HTR-8/SVneo (cell line): ENCODE results near the gene DAND5.

Experiments used
- DNase-seq: peaks from one replicate; pipeline ENCODE4 v3.0.0; 2011; ENCODE audit warnings: low spot score, mixed read lengths; ENCODE audit not compliant: insufficient read length
- FAIRE-seq: peaks from 2 replicates; lab custom pipeline; 2011; peaks lifted over from hg19 to GRCh38; lab: Jason Lieb, UNC

The DAND5 gene

GRCh38 chr19:12969292-12969988 lies at the start of gene DAND5:
Gene DAND5, plus strand, starts transcription at chr19:12969576. Its CDS starts 85 bp downstream, at chr19:12969661.
- no peak for DNase-seq
- FAIRE-seq: no peak

DNA sequence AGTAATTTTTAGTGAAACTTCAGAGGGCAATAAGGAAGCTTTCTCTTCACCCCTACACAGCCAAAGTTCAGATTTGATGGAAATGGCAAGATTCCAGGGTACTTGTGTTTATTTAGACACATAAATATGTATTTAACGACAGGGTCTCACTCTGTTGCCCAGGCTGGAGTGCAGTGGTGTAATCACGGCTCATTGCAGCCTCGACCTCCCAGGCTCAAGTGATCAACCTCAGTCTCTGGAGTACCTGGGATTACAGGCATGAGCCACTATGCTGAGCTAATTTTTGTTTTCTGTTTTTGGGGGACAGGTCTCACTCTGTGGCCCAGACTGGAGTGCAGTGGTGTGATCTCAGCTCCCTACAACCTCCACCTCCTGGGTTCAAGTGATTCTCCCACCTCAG lies 48.3 kb upstream of the DAND5 start:
- FAIRE-seq: no peak
- no peak for DNase-seq

DNA sequence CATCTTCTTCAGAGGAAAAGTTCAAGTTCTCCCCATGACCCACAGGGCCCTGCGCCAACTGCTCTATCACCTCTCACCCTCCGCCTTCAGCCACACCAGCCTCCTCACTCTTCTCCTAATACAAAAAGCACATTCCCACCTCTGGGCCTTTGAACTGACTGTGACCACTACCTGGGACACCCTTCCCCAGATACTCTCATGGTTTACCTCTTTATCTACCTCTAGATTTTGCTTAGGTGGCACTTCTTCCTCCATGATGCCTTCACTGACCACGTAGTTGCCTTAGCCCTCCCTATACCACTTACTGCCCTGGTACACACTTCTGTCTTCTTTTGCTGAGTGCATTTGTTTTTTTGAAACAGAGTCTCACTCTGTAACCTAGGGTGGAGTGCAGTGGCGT lies 46.4 kb upstream of the DAND5 start:
- FAIRE-seq: no peak

DNA sequence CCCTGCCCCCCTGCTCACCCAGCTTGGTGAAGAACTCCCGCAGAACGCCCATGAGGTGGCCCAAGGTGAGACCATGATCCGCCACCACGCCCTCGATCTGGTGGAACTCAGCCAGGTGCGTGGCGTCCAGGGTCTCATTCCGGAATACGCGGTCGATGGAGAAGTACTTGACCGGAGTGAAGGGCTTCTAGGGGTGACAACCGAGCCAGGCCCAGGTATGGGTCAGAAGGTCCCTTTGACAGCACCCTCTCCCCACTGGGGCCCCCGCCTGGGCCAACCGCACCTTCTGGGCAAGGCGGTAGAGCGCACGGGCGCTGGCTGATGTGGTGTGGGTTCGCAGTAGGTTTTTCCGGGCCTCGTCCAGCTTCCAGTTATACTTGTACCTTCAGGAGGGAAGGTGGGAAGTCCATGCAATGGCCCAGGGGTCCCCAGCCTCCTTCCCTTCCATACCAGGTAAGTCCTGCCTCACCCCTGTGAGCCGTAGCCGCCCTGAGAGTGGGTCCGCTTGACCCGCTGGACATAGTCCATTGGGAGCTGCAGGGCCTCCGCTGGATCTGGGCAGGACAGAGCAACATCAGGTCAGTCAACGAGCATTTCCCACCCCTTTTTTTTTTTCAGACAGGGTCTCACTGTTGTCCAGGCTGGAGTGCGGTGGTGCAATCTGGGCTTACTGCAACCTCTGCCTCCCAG lies 44.6 kb upstream of the DAND5 start:
- DNase-seq (no peak), FAIRE-seq (no peak)

More for the DNA sequence above, 46.4 kb upstream of the DAND5 start:
- DNase-seq: no peak

DNA sequence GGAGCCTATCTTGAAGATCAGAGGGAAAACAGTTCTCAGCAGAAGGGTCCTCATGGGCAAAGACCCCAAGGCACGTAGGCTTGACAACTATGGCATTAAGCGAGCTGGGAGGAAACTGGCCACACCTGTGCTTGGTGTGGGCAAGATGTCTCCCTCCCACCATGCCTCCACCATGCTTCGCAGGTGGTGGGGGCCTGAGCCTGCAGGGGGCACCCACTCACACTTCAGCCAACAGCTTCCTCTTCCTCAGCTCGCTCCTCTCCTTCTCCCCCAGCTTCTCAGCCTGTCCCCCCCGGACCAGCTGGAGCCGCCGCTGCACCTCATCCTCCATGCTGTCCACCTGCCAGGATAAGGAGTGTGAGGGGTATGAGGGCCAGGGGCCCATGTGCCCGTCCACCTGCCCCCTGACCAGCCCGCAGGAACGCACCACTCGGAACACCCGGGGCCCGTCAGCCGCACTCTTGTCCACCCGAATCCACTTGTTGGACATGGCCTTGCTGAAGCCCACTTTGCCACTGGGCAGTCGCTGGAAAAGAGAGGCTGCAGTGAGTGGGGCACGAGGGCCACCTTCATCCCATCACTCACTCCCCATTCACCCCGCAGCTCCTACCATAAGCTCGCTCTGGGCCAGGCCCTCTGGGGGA lies 39.3 kb upstream of the DAND5 start:
- DNase-seq (no peak), FAIRE-seq (no peak)

DNA sequence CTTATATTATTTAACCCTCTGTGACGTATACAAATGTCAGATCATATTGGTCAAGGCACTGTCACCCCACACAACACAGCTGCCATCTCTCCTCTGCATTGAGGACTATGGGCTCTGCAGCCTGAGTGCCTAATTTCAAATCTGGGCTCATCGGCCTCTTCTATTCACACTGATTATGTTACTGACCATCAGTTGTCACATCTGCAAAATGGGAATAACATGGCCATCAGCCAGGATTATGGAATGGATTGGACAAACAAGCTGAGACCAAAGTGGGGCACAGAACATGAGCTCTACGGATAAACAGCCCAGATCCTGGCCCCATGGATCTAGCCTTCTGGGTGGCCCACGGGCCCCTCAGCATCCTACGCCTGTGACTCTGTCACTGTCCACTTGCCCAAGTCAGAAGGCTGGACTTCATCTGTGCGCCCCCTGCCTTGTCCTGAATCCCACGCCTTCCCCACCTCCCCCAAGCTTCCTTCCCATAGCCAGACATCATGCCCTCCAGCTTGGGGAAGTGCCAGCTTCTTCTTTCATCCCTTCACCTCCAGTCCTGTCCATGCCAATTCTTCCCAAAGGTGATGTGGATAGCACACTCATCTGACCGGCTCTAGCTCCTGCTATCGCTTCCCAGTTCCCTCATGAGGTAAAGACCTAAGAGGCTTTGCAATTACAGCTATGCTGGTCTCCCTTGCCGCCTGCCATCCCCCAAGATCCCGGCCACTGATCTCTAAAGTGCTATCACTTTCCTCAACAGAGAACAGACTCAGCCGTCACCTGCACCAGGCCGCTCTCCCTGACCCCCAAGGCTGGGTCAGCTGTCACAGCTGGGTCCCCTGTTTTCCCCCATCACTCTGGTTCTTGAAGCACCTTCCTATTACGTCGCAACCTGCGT lies 36.7 kb upstream of the DAND5 start:
- FAIRE-seq: no peak
- DNase-seq: no peak

GRCh38 chr19:12933287-12934072 lies 35.9 kb upstream of the DAND5 start, which contains the start of gene FARSA:
Gene FARSA, minus strand, starts transcription at chr19:12933711. Its CDS starts 15 bp downstream, at chr19:12933696.
- DNase-seq (peak; percentile 93), FAIRE-seq (peak; percentile 96)

- DNase-seq (no peak), FAIRE-seq (no peak)
Measured at GRCh38 chr19:12935071-12935470, 34.3 kb upstream of the DAND5 start.

- FAIRE-seq (no peak), DNase-seq (no peak)
Measured at GRCh38 chr19:12936582-12936981, 32.8 kb upstream of the DAND5 start.

- no peak for DNase-seq
- no peak for FAIRE-seq
Measured at GRCh38 chr19:12937093-12937926, 32.1 kb upstream of the DAND5 start.

GRCh38 chr19:12937927-12938778 lies 31.2 kb upstream of the DAND5 start, which contains the start of gene CALR:
Gene CALR, plus strand, starts transcription at chr19:12938609. Its CDS starts 71 bp downstream, at chr19:12938680.
- FAIRE-seq: peak; percentile 96

GRCh38 chr19:12938779-12939601 lies 30.4 kb upstream of the DAND5 start:
- FAIRE-seq (no peak), DNase-seq (no peak)

More at GRCh38 chr19:12937927-12938778, 31.2 kb upstream of the DAND5 start, which contains the start of gene CALR:
- DNase-seq: peak; percentile 99

GRCh38 chr19:12939975-12940423 lies 29.4 kb upstream of the DAND5 start:
- FAIRE-seq: no peak
- DNase-seq: no peak

DNA sequence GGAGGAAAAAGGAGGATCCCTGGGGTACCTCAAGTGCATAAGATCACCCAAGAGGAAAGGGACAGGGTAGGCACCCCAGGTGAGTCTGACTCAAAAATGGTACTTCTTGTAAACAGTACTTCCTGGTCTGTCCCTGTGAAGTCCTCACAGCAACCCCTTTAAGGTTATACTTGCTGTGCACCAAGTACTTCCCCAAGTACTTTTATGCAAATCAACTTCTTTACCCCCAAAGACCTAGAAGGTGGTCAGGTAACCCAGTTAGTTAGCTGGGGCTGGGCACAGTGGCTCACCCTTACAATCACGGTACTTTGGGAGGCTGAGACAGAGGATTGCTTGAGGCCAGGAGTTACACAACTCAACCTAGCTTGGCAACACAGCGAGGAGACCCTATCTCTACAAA lies 28.5 kb upstream of the DAND5 start:
- DNase-seq (no peak), FAIRE-seq (no peak)

- no peak for FAIRE-seq
- no peak for DNase-seq
Measured at GRCh38 chr19:12943437-12944044, 25.8 kb upstream of the DAND5 start.

- FAIRE-seq: no peak
- no peak for DNase-seq
Measured at GRCh38 chr19:12944104-12944674, 25.2 kb upstream of the DAND5 start.
